PC-3 (cell line): Measurements from ENCODE around the gene MAP7D1. TPM values are rescaled to one million over a fixed set of nuclear protein-coding genes. Genes with fewer than 3 reads are reported as not detected.
A peak's percentile ranks its signal among the peaks of the same experiment; 100 is the strongest.

Experiments
- ATAC-seq: fragments of 200-7000 bp; cut with Tn5 transposase; 2 replicates; pipeline ENCODE4 v1.9.1; 2020; ENCODE audit warnings: mild to moderate bottlenecking, moderate library complexity
- Bru-seq: library from RNA; stranded (reverse); fragments of 400-500 nt; gene quantifications from one replicate; lab custom pipeline; 2021; lab: Mats Ljungman, UMichigan
- BruChase-seq, 2 experiments: library from RNA; stranded (reverse); fragments of 400-500 nt; gene quantifications; one replicate each; lab custom pipeline; 2021; lab: Mats Ljungman, UMichigan
- BruUV-seq: library from RNA; stranded (reverse); fragments of 400-500 nt; replicated peaks from 2 replicates; lab custom pipeline; 2021; lab: Mats Ljungman, UMichigan
- CTCF ChIA-PET: fragments of 300-600 bp; sonication (Branson Sonifier 250); formaldehyde crosslinking; loops from one replicate; lab custom pipeline; 2022; ENCODE audit warnings: antibody characterized with exemption; lab: Charles Lee
- POLR2A ChIA-PET: fragments of 300-600 bp; sonication (Branson Sonifier 250); formaldehyde crosslinking; loops from one replicate; lab custom pipeline; 2022; ENCODE audit warnings: antibody characterized with exemption; ENCODE audit not compliant: unreplicated experiment; lab: Charles Lee
- DNase-seq: peaks from one replicate; pipeline ENCODE4 v3.0.0-alpha.2; 2015
- H2AFZ ChIP-seq: fragments of 300-600 bp; sonication (generic); 2 replicates; pipeline ENCODE4 v1.6.0; 2016; ENCODE audit warnings: antibody characterized with exemption, low read length
- H3F3A ChIP-seq: fragments of 300-600 bp; sonication (generic); one replicate; pipeline ENCODE4 v1.6.0; 2017; ENCODE audit warnings: antibody characterized with exemption, low read length, control low read depth, mild to moderate bottlenecking; ENCODE audit not compliant: unreplicated experiment
- H3K27ac ChIP-seq: fragments of 300-600 bp; sonication (generic); 2 replicates; pipeline ENCODE4 v1.5.1; 2016; ENCODE audit warnings: mild to moderate bottlenecking, low read length
- H3K27me3 ChIP-seq: fragments of 300-600 bp; sonication (generic); 2 replicates; pipeline ENCODE4 v1.6.1; 2016; ENCODE audit warnings: low read length, mixed read lengths
- H3K36me3 ChIP-seq: fragments of 300-600 bp; sonication (generic); 2 replicates; pipeline ENCODE4 v1.6.1; 2016; ENCODE audit warnings: low read depth, mixed run types, low read length, mixed read lengths
- H3K4me1 ChIP-seq: fragments of 300-600 bp; sonication (generic); 2 replicates; pipeline ENCODE4 v1.5.1; 2016; ENCODE audit warnings: low read length; ENCODE audit not compliant: insufficient read depth
- H3K4me2 ChIP-seq: fragments of 300-600 bp; sonication (generic); 2 replicates; pipeline ENCODE4 v1.6.0; 2016; ENCODE audit warnings: low read length
- H3K4me3 ChIP-seq: fragments of 300-600 bp; sonication (generic); 2 replicates; pipeline ENCODE4 v1.5.1; 2016; ENCODE audit warnings: mild to moderate bottlenecking, low read length, mixed read lengths
- H3K79me2 ChIP-seq: fragments of 300-600 bp; sonication (generic); 2 replicates; pipeline ENCODE4 v1.6.1; 2017; ENCODE audit warnings: low read length, mixed read lengths
- H3K9ac ChIP-seq: fragments of 300-600 bp; sonication (generic); 2 replicates; pipeline ENCODE4 v1.6.0; 2016; ENCODE audit warnings: mild to moderate bottlenecking, low read length
- H3K9me2 ChIP-seq: fragments of 300-600 bp; sonication (generic); replicated peaks from 2 replicates; pipeline ENCODE4 v1.6.1; 2016; ENCODE audit warnings: mixed run types, low read length, mixed read lengths
- H3K9me3 ChIP-seq: fragments of 300-600 bp; sonication (generic); 2 replicates; pipeline ENCODE4 v1.6.1; 2016; ENCODE audit warnings: low read length, mixed read lengths
- H4K20me1 ChIP-seq: fragments of 300-600 bp; sonication (generic); 2 replicates; pipeline ENCODE4 v1.6.1; 2016; ENCODE audit warnings: low read length, mixed read lengths
- CTCF ChIP-seq: fragments of 300-600 bp; sonication (generic); conservative IDR thresholded peaks from 2 replicates; pipeline ENCODE4 v1.5.1; 2017; ENCODE audit warnings: antibody characterized with exemption, low read depth, mild to moderate bottlenecking, low read length
- EZH2 ChIP-seq: fragments of 300-600 bp; sonication (generic); IDR thresholded peaks from one replicate; pipeline ENCODE4 v1.6.1; 2017; ENCODE audit warnings: antibody characterized with exemption, mild to moderate bottlenecking, low read length; ENCODE audit not compliant: unreplicated experiment
- EZH2phosphoT487 ChIP-seq: fragments of 300-600 bp; sonication (generic); IDR thresholded peaks from 2 replicates; pipeline ENCODE4 v1.6.1; 2018; ENCODE audit warnings: mild to moderate bottlenecking, antibody characterized with exemption, low read length, borderline replicate concordance
- intact Hi-C: fragments of 100-400 bp; cut with micrococcal nuclease; formaldehyde crosslinking; loops from 2 replicates; pipeline ENCODE4 v1.9.0; 2023
- long read RNA-seq: library from polyadenylated mRNA; unstranded; transcript quantifications from one replicate; pipeline ENCODE4 v2.0.0, GENCODE V29; 2021; ENCODE audit not compliant: unreplicated experiment
- total RNA-seq: library from RNA; depleted of rRNA; stranded (reverse); fragments of >200 nt; gene quantifications from 2 replicates; pipeline ENCODE4 v1.2.3, GENCODE V29; 2014; rRNA removed

MAP7D1 gene
- total RNA-seq (113 and 160 TPM in 2 replicates), Bru-seq, nascent RNA (percentile 61 among the genes with signal in this experiment), BruChase-seq, experiment 1, labeled RNA remaining after a 6-hour chase (percentile 69 among the genes with signal in this experiment), BruChase-seq, experiment 2, labeled RNA remaining after a 2-hour chase (percentile 67 among the genes with signal in this experiment)
- long read RNA-seq, partial matches to known transcripts: 23 of 57 reads
- long read RNA-seq, other reads (novel, unspliced or antisense): 28 of 57 reads

DNA sequence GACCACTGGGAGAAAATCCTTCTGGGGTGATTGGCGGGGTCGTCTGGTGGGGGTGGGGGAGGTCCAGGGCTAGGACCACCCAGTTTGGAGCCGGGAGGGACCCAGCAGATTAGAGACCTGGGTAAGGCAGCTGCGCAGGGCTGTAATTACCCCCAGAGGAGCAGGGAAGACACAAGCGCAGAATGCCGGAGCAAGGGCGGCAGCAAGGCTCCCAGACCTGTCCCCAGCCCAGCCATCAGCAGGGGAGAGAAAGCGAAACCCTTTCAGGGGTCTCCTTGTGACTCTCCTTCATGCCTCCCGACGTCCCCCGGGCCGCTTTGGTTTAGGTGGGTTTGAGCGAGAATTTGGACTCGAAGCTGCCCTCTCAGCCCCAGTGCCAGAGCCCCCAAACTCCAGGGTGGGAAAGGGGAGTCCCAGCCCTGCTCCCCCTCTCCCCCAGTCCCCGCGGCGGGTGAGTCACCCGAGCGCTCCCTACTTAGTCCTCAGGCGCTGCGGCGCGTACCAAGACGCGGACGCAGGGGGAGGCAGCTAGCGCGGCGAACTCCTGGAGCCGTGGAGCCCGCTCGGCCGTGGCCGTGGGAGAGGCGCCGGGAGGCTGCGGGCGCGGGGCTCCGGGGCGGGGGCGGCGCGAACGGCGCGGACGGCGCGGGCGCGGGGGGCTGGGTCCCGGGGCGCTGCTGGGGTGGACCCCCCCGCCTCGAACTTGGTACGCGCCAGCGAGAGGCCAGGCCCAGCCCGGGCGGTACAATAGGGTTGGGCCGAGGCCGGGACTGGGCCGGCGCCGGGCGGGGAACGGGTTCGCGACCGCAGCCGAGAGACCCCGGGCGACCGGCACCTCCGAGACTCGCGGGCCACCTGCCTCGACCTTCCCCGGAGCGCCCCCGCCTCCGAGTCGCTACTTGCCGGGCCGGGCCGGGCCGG lies at the start of gene MAP7D1:
TSS of gene MAP7D1 (plus strand) at position 753 of the 921 bp plus-strand sequence. CDS start 258 bp downstream, outside the sequence.
- intact Hi-C loops: no loop called here
- Histone ChIP-seq H3K27ac (peak within 1 kb of the TSS; percentile 65), H3K36me3 (no peaks in the 10 kb centered on the region; the same call in 1 of the 2 replicates), H3K4me3 (peak within 1 kb of the TSS; percentile 93), H3K9me3 (no peaks in the 10 kb centered on the region), H3K27me3 (no peaks in the 10 kb centered on the region), H2AFZ (peak within 1 kb of the TSS; percentile 92), H3K4me2 (peak within 1 kb of the TSS; percentile 99), H3K4me1 (peaks cover 48% of the 10 kb centered on the region), H3K9me2 (no peaks in the 10 kb centered on the region), H3F3A (no peaks in the 10 kb centered on the region), H3K9ac (peak within 1 kb of the TSS; percentile 94), H3K79me2 (peaks cover 47% of the 10 kb centered on the region), H4K20me1 (peaks cover 17% of the 10 kb centered on the region)
- DNase-seq (peak; percentile 83), ATAC-seq (peak; percentile 78)
- ChIA-PET CTCF (interaction anchor here (0.6 kb wide), 1 partner anchor 61 kb away, joined by 3 read pairs; no protein-coding TSS in a partner anchor), POLR2A (interaction anchor here (0.7 kb wide), 1 partner anchor 231 kb away, joined by 7 read pairs; no protein-coding TSS in a partner anchor)
- TF ChIP-seq EZH2phosphoT487 (no peak), EZH2 (no peak), CTCF (no peak)
- BruUV-seq: TSS peak; percentile 88

DNA sequence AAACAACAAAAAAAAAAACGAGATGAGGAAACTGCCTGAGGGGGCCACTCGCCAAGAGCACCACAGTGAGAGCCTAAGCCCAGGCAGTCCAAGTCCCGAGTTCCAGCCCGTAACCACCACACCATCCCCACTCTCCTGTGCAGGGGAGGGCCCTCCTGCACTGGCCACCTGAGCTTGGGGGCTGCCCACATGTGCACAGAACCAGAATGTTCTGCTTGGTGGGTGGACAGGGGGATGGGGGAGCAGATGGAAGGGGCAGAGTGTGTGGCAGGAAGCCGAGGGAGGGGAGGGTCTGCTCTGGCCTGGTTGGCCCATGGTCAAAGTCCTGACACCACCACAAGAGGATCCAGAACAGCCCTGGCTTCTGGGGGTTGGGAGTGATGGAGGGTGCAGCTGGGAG lies 49.7 kb upstream of the MAP7D1 start:
- Histone ChIP-seq H4K20me1 (no peaks in the 10 kb centered on the region), H2AFZ (no peak overlapping the region), H3K9ac (no peak overlapping the region), H3K4me1 (peaks cover 14% of the 10 kb centered on the region), H3K36me3 (no peaks in the 10 kb centered on the region), H3K4me3 (no peak overlapping the region), H3F3A (no peaks in the 10 kb centered on the region), H3K9me3 (no peaks in the 10 kb centered on the region), H3K4me2 (no peak overlapping the region), H3K27ac (no peak overlapping the region), H3K79me2 (no peaks in the 10 kb centered on the region), H3K27me3 (no peaks in the 10 kb centered on the region), H3K9me2 (no peaks in the 10 kb centered on the region)
- ChIA-PET CTCF (no interaction called here), POLR2A (no interaction called here)
- no peak for ATAC-seq
- BruUV-seq: no TSS peak
- TF ChIP-seq EZH2: no peak
- no peak for TF ChIP-seq CTCF
- no peak for TF ChIP-seq EZH2phosphoT487
- intact Hi-C loops: no loop called here
- DNase-seq: no peak
